Stimulated activated CD8-positive, alpha-beta memory T cell treated with anti-CD3 and anti-CD28 coated beads, Interleukin-15, amount 100 ng/mL, for 24 hours (primary cell): ENCODE measurements around the gene POFUT1.
"Not testable (repeated sequence)": the region's sequence is repeated elsewhere in the genome, so short reads cannot be mapped to it uniquely, and the experiment has no call there.

Source experiments
- DNase-seq: peaks from one replicate; pipeline ENCODE4 v3.0.0-alpha.2; 2020; ENCODE audit warnings: low read depth

The POFUT1 gene

DNA sequence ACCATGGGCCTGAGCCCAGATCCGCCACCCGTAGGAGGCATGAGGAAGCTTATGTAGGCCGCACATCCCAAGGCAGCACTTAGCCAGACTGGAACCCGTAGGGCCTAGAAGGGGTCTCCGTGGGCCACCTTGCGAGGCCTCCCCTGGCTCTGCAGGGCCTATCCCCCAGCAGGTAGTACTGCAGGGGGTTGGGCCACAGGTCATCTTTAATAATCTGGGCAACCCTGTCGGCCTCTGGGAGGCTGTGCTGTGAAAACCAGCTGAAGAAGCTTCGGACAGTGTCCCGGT lies 18.6 kb upstream of the POFUT1 start:
- DNase-seq, result no peak

DNA sequence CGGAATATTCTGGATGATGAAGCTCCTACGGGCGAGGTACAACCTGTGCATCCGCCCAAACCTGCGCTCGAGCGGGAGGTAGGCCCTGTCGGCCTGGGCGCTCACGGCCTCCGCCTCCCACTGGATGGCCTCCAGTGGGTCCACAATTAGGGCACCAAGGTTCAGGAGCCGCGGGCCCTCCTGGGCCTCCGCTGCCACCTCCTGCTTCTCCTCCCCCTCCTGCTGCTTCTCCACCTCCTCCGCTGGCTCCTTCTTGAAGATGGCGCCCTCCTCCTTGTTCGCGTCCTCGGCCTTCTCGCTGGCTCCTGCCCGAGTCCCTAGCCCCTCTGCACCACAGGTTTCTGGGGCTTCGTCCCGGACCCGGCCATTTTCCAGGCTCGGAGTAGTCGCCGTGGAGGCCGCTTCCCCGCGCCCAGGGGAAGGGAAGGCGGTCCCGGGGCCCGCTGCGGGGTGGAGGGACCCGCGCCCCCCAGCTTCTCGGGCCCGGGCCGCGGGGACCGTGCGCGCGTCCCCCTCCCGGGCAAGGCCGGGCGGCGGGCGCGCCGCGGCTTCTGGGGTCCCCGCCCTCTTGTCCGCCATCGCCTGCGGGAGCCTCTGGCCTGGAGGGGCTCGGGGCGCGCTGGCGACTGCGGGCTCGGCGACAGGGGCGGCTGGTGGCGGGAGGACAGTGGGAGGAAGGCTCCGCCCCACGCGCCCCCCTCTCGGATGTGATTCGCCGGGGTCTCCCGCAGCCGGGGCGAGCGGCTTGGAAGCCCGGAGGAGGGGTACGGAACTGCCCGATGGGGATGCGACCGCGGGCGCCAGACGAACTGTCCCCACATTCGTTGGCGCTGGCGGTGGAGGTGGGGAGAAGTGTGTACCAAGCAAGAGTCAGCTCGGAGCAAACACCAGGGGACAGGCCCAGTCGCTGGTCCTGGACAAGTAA lies 17.7 kb upstream of the POFUT1 start:
- peak; percentile 21 for DNase-seq

GRCh38 chr20:32190616-32191415 lies 16.9 kb upstream of the POFUT1 start:
- peak; percentile 18 for DNase-seq

- DNase-seq, result no peak
Observed at GRCh38 chr20:32191422-32191821, 16.3 kb upstream of the POFUT1 start.

DNA sequence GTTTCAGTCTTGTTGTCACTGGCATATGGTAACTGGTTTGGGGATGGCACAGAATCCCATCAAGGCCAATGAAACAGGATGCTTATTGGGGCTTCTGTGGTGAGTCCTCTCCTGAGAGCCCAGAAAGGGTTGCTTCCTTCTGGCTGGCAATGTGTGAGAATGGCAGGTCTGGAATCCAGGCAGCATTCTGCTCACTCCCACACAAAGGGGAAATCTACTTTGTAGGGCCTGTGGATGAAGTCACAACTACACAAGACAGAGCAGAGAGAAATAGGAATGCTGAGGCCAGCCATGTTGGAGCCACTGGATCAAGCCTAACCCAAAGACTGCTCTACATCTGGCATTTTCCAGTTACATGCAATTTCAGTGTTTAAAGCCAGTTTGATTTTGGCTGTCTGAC lies 15.8 kb upstream of the POFUT1 start:
- DNase-seq, result no peak

DNA sequence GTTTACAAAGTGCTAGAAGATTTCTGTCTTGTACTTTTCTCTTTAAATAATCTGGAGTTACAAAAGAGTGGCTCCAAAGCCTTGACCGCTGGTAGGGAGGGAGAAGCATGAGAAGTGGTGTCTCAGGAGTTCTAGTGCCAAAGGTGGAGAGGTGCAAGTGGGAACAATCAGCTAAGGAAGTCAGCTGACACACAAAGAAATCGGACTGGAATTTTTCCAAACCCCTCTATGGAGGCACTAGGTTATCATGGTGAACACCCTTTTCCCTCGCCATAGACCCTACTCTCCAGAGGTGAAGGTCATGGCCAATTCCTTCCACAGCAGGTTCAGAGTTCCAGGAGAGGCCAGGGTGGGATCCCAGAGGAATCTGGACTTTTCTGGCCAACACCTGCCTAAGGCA lies 15.0 kb upstream of the POFUT1 start:
- no peak for DNase-seq

DNA sequence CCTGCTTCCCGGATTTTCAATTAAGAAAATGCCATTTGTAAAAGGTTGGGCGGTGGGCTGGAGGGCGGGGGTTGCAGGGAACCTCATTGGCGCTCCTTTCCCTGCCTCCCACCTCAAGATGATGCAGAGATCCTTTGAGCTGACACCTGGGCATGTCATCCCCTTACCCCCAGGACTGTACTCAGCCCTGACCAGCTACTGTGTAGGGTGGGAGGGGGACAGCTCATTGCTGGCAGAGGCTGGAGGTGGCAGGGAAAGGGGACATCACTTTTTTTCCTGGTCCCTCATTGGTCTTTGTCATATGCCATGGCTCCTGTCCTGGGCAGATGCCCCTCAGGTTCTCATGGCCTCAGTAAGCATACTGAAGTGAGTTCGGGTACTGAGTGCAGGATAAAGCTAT lies 14.3 kb upstream of the POFUT1 start:
- DNase-seq, result not testable (repeated sequence)

GRCh38 chr20:32193996-32194395 lies 13.7 kb upstream of the POFUT1 start:
- DNase-seq, result no peak

DNA sequence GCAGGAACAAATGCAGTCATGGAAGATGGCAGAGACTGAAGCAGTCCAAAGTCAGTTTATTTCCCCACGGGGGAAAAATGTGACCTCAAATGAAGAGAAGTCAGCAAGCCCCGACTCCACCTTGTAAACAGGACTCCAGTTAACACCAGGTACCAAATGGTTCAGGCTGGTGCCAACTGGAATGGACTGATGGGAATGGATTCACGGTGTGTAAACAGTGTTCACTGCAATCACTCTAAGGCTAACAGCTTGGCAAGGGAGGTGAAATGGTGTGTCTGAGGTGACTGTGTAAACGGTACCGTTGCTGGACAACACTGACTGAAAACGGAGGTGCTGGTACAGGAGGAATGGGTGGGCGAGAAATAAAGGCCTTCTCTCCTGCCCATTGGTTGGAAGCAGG lies 12.1 kb upstream of the POFUT1 start:
- DNase-seq, result no peak

DNA sequence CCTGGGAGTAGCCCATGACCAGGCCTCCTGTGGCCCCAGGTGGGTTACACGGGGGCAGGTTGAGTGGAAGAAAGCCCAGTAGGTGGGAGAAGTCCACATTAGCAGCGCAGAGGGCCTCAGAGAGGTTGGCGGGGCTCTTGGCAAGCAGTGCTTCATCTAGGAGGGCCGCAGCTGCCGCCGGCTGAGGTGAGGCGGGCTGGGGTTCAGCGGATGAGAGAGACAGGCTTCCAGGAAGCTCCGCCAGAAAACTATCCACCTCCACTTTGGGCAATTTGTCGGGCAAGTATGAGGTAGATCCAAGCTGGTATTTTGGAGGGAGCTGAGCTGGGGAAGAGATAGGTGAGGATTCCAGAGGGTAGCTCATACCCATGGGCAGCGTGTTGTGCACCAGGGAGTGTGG lies 11.1 kb upstream of the POFUT1 start:
- DNase-seq, result not testable (repeated sequence)

- not testable (repeated sequence) for DNase-seq
Observed at GRCh38 chr20:32197136-32197535, 10.5 kb upstream of the POFUT1 start.

DNA sequence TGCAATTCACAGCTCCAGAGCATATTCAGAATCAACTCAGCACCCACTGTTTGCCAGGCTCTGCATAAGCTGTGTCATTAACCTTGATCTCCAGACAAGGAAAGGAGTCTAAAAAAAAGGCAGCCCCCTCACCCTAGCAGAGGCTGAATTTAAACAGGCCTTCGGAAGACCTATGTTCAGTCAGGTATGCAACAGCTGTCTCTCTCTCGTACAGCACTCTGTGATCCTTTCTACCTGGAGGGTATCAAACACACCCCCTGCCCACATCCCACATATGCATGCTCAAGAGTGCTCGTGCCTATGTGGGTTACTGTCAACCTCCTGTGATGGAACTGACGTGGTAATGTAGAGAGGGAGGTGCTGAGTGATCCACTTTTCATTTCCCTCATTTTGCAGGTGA lies 8.7 kb upstream of the POFUT1 start:
- DNase-seq, result no peak

DNA sequence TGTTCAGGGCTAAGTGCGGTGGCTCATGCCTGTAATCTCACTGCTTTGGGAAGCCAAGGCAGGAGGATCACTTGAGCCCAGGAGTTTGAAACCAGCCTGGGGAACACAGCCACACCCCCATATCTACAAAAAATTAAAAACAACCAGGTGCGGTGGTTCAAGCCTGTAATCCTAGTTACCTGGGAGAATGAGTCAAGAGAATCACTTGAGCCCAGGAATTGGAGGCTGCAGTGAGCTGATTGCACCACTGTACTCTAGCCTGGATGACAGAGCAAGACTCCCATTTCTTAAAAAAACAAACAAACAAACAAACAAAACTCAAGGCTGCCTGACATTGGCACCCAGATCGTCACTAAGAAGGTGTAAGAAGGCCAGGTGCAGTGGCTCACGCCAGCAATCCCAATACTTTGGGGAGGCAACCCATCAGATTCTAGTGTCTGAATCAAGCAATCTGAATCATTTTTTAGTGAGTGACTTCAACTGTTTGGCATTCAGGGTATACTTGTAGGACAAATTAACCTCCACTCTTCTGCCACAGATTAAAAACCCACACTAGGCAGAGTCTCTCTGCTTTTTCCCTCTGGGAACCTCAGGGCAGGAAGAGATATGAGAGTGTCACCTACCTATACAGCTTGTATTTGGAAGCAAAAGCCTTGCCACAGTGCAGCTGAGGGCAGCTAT lies 6.2 kb upstream of the POFUT1 start:
- no peak for DNase-seq

DNA sequence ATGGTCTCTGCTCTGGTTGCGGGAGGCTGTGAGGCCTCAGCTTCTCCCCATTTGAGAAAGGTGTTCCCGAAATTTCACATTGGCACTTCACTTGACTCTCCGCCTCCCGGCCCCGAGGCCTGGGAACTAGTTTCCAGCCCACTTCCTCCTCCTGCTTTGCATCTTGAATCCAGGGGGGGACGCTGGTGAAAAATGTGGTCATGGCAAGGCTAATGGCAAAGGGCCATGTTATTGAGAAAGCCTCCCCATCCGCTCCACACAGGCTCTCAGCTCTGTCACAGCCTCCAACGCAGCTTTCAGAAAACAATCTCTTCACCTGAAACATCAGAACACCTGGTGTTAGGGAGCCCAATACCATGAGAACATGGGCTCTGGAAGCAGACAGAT lies 5.7 kb upstream of the POFUT1 start:
- no peak for DNase-seq

DNA sequence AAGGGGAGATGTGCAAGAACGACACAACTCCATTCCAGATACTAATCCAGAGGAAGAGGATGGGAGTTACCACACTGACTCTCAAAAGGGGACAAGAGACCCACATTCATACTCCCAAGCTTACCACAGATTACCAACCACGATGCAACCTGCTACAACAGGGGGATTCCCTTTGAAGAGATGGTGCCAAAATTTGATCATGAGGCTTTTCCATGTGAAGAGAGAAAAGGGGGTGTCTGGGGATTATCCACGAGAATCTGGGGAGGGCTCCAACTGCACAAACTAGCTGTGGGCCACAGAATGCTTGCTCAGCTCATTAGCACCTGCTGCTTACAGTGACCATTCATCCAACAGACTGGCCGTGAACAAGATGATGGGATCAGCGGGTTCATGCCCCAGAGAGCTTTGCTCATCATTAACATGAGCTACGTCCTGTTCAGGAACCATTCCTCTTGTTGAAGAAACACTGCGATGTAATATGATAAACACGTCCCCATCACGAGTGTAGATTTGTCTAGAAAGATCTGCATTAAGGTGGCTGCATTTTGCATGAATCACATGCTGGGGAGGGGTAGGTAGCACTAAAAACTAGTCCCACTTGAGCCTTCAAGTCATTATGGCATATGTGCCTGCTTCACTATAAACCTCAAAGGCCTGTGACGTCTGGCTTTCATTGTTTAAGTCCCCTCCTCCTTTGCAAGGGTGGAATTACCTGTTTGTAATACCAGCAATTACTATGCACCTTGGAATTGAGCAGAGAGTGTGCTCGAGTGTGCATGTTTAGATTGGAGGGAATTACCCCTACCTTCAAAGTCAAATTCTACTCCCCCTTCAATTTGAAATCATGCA lies 4.1 kb upstream of the POFUT1 start:
- DNase-seq, result no peak

GRCh38 chr20:32204205-32205109 lies 3.2 kb upstream of the POFUT1 start:
- peak; percentile 26 for DNase-seq

GRCh38 chr20:32205110-32205842 lies 2.4 kb upstream of the POFUT1 start:
- no peak for DNase-seq

DNA sequence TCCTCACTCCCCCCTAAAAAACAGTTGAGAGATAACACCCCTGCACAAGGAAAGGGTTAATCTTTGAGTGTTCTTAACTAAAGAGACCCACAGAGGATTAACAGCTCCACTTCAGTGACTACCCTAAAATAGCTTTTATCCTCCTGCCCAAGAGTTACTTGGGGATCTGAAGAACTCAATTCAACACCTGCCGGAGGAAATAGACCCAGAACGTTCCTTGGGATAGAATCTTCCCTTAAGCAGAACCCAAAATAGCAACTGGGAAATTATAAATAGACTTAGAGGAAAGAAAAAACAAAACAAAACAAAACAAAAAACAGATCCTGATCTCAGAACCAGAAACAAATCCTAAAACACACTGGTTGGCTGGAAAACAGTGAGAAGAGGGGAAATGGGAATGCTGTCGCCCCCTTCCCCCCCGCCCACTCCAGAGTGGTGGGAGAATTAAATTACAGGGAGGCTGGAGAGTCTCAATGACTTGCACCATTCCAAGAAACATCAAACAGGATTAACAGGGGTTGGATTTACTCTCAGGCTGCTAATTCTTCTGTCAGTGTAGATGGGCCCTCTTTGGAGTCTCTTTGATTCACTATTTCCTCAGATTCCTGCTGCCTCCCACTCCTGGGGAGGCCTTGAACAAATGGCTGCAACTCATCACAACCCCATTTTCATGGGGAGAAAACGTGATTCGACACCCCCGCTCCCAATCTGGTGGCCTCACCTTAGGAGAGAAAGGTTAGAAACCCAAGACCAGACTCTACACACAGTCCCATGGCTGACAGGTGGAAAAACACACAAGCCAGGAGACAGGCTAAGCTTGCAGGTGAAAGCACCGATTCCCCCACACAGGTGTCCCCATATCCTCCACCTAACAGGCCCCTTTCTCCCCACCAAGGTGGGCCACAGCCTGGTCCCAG lies 1.6 kb upstream of the POFUT1 start:
- no peak for DNase-seq
